SK-N-SH (cell line): Measurements from ENCODE around the gene RABGGTA.

ENCODE experiments used
- EP300 ChIP-seq, 2 experiments: IDR thresholded peaks; 2 replicates each; pipeline versions ENCODE4 v1.4.0 to v1.6.1; 2012; ENCODE audit warnings: borderline replicate concordance in 1 of 2, low read depth in 1 of 2, low read length in 1 of 2
- FOXM1 ChIP-seq: IDR thresholded peaks from 2 replicates; pipeline ENCODE4 v1.4.0; 2012; ENCODE audit warnings: low read depth, mild to moderate bottlenecking
- POLR2AphosphoS5 ChIP-seq: IDR thresholded peaks from 2 replicates; pipeline ENCODE4 v1.6.1; 2012; ENCODE audit warnings: low read depth, low read length
- TCF12 ChIP-seq: IDR thresholded peaks from 2 replicates; pipeline ENCODE4 v1.4.0; 2012
- TF ChIP-seq, protein P1 (sequence below): fragments of 200-600 bp; sonication (generic); IDR thresholded peaks from 2 replicates; pipeline ENCODE4 v1.6.1; 2017; ENCODE audit warnings: antibody characterized with exemption, mild to moderate bottlenecking, moderate library complexity
- TF ChIP-seq, protein P2 (sequence below): IDR thresholded peaks from 2 replicates; pipeline ENCODE4 v1.6.1; 2012; ENCODE audit warnings: mild to moderate bottlenecking, low read depth, low read length, moderate library complexity

- no peak for TF ChIP-seq POLR2AphosphoS5
- no peak for TF ChIP-seq FOXM1
- TF ChIP-seq, protein P1, sequence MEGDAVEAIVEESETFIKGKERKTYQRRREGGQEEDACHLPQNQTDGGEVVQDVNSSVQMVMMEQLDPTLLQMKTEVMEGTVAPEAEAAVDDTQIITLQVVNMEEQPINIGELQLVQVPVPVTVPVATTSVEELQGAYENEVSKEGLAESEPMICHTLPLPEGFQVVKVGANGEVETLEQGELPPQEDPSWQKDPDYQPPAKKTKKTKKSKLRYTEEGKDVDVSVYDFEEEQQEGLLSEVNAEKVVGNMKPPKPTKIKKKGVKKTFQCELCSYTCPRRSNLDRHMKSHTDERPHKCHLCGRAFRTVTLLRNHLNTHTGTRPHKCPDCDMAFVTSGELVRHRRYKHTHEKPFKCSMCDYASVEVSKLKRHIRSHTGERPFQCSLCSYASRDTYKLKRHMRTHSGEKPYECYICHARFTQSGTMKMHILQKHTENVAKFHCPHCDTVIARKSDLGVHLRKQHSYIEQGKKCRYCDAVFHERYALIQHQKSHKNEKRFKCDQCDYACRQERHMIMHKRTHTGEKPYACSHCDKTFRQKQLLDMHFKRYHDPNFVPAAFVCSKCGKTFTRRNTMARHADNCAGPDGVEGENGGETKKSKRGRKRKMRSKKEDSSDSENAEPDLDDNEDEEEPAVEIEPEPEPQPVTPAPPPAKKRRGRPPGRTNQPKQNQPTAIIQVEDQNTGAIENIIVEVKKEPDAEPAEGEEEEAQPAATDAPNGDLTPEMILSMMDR = no peak; the same call in 1 of the 2 replicates
- TF ChIP-seq EP300 (IDR thresholded peaks at IDR 0.05; ENCODE audit: borderline replicate concordance in 1 of 2, low read depth in 1 of 2, low read length in 1 of 2) = no peak
- TF ChIP-seq TCF12 = no peak
- TF ChIP-seq, protein P2, sequence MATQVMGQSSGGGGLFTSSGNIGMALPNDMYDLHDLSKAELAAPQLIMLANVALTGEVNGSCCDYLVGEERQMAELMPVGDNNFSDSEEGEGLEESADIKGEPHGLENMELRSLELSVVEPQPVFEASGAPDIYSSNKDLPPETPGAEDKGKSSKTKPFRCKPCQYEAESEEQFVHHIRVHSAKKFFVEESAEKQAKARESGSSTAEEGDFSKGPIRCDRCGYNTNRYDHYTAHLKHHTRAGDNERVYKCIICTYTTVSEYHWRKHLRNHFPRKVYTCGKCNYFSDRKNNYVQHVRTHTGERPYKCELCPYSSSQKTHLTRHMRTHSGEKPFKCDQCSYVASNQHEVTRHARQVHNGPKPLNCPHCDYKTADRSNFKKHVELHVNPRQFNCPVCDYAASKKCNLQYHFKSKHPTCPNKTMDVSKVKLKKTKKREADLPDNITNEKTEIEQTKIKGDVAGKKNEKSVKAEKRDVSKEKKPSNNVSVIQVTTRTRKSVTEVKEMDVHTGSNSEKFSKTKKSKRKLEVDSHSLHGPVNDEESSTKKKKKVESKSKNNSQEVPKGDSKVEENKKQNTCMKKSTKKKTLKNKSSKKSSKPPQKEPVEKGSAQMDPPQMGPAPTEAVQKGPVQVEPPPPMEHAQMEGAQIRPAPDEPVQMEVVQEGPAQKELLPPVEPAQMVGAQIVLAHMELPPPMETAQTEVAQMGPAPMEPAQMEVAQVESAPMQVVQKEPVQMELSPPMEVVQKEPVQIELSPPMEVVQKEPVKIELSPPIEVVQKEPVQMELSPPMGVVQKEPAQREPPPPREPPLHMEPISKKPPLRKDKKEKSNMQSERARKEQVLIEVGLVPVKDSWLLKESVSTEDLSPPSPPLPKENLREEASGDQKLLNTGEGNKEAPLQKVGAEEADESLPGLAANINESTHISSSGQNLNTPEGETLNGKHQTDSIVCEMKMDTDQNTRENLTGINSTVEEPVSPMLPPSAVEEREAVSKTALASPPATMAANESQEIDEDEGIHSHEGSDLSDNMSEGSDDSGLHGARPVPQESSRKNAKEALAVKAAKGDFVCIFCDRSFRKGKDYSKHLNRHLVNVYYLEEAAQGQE = no peak
These were observed 19.5 kb downstream of the RABGGTA start for GRCh38 chr14:24251880-24252288.
